HepG2 (cell line): ENCODE results near the gene PPP2R5C. TPM values are rescaled to one million over a fixed set of nuclear protein-coding genes. Genes with fewer than 3 reads are reported as not detected.

ENCODE experiments used
- KMT2B ChIP-seq: IDR thresholded peaks from 2 replicates; pipeline ENCODE4 v1.6.1; 2016; ENCODE audit warnings: missing genetic modification reagents, missing compliant biosample characterization
- REPIN1 ChIP-seq: sonication (generic); formaldehyde crosslinking; IDR thresholded peaks from 2 replicates; pipeline ENCODE4 v1.8.0; 2022; ENCODE audit warnings: missing genetic modification reagents, low read depth, mild to moderate bottlenecking, borderline replicate concordance
- SP140L ChIP-seq: sonication (generic); formaldehyde crosslinking; IDR thresholded peaks from 2 replicates; pipeline ENCODE4 v1.4.0; 2020; ENCODE audit warnings: missing genetic modification reagents, borderline replicate concordance
- TBX2 ChIP-seq: sonication (generic); formaldehyde crosslinking; IDR thresholded peaks from 2 replicates; pipeline ENCODE4 v1.5.0; 2020; ENCODE audit warnings: missing genetic modification reagents, mild to moderate bottlenecking, borderline replicate concordance
- ZNF33A ChIP-seq: sonication (generic); formaldehyde crosslinking; IDR thresholded peaks from 2 replicates; pipeline ENCODE4 v1.5.1; 2020; ENCODE audit warnings: missing genetic modification reagents, mild to moderate bottlenecking, moderate library complexity, borderline replicate concordance
- ZSCAN29 ChIP-seq: sonication (generic); formaldehyde crosslinking; conservative IDR thresholded peaks from 2 replicates; pipeline ENCODE4 v1.4.0; 2020; ENCODE audit warnings: mild to moderate bottlenecking, missing genetic modification reagents
- polyA plus RNA-seq, 8 experiments: library from polyadenylated mRNA; depleted of rRNA in 3 of 8; stranded (reverse) in 7 of 8; unstranded in 1 of 8; fragments of >200 nt; fragmentation: Illumina TruSeq in 4 of 8; extraction: Trizol in 4 of 8; gene quantifications; 2 replicates each; pipeline versions ENCODE4 v1.2.1 to v1.2.3, GENCODE V29; 2011 to 2016; ENCODE audit warnings: low read depth in 4 of 8, missing spikeins in 1 of 8, mixed read lengths in 1 of 8; ENCODE audit not compliant: insufficient read depth in 1 of 8
- total RNA-seq, 5 experiments: library from RNA; depleted of rRNA; stranded (reverse); fragments of >200 nt; fragmentation: Illumina TruSeq; extraction: Trizol; gene quantifications; 2 replicates each; pipeline ENCODE4 v1.2.3, GENCODE V29; 2016; ENCODE audit warnings: low read depth in 1 of 5
- TF ChIP-seq, protein P1 (sequence below), 2 experiments: sonication (generic) in 1 of 2; formaldehyde crosslinking in 1 of 2; IDR thresholded peaks; 2 replicates each; pipeline versions ENCODE4 v1.6.1 to v1.9.0; 2014 to 2022; ENCODE audit warnings: antibody characterized with exemption in 1 of 2, borderline replicate concordance in 1 of 2, inconsistent platforms in 1 of 2, low read depth in 1 of 2, missing genetic modification reagents in 1 of 2
- TF ChIP-seq, protein P2 (sequence below): sonication (generic); formaldehyde crosslinking; IDR thresholded peaks from 2 replicates; pipeline ENCODE4 v1.4.0; 2020; ENCODE audit warnings: missing genetic modification reagents, borderline replicate concordance
- TF ChIP-seq, protein P3 (sequence below): sonication (generic); formaldehyde crosslinking; IDR thresholded peaks from 2 replicates; pipeline ENCODE4 v1.4.0; 2020; ENCODE audit warnings: mild to moderate bottlenecking, missing genetic modification reagents
- TF ChIP-seq, protein P4 (sequence below): sonication (generic); formaldehyde crosslinking; IDR thresholded peaks from 2 replicates; pipeline ENCODE4 v1.8.0; 2022; ENCODE audit warnings: missing genetic modification reagents, mild to moderate bottlenecking, inconsistent platforms, borderline replicate concordance
- TF ChIP-seq, protein P5 (sequence below): sonication (generic); formaldehyde crosslinking; IDR thresholded peaks from 2 replicates; pipeline ENCODE4 v1.4.0; 2020; ENCODE audit warnings: missing genetic modification reagents
- TF ChIP-seq, protein P6 (sequence below): sonication (generic); formaldehyde crosslinking; IDR thresholded peaks from 2 replicates; pipeline ENCODE4 v1.4.0; 2020; ENCODE audit warnings: mild to moderate bottlenecking, missing genetic modification reagents, borderline replicate concordance

Gene PPP2R5C
- total and polyA plus RNA-seq, 2 of the 13 experiments (the other 11 are each of a cell fraction or from before 2014, with no cell fraction given): 74.3 to 78.5 TPM

DNA sequence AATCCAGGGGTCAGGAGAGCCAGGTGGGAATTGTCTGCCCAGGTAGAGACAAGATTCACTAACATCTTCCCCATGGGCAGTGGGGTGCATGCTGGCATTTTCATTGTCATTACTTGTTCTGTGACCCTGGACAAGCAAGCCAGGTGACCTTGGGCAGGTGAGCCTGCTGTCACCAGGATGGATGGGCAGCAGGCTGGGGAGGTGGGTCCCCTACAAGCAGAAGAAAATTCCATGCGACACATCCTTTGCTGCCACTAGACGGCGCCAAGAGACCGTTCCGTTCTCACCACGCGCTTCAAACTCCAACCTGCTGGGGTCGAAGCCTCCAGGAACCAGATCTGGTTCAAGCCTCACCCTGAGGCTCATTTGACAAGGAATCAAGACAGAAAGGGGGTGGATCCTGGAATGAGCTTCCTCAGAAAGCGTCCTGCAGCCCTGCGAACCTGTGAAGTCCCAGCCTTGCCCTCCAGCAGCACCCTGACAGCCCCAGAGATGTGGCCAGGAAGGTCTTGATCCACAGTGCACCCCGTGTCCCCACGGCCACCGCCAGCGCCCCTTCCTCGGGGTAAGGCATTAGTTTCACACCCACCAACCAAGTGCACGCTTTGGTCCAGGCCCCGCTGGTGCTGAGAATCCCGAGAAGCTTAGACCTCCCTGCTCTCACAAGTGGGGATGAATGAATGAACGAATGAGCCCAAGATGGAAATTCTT lies 199.7 kb downstream of the PPP2R5C start (continued):
- TF ChIP-seq, protein P1, sequence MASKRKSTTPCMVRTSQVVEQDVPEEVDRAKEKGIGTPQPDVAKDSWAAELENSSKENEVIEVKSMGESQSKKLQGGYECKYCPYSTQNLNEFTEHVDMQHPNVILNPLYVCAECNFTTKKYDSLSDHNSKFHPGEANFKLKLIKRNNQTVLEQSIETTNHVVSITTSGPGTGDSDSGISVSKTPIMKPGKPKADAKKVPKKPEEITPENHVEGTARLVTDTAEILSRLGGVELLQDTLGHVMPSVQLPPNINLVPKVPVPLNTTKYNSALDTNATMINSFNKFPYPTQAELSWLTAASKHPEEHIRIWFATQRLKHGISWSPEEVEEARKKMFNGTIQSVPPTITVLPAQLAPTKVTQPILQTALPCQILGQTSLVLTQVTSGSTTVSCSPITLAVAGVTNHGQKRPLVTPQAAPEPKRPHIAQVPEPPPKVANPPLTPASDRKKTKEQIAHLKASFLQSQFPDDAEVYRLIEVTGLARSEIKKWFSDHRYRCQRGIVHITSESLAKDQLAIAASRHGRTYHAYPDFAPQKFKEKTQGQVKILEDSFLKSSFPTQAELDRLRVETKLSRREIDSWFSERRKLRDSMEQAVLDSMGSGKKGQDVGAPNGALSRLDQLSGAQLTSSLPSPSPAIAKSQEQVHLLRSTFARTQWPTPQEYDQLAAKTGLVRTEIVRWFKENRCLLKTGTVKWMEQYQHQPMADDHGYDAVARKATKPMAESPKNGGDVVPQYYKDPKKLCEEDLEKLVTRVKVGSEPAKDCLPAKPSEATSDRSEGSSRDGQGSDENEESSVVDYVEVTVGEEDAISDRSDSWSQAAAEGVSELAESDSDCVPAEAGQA (IDR thresholded peaks at IDR 0.05; ENCODE audit: low read depth): no peak
- TF ChIP-seq, protein P1 (CRISPR knock-in tag; IDR thresholded peaks at IDR 0.05; ENCODE audit: borderline replicate concordance): no peak
- no peak for TF ChIP-seq ZNF33A (CRISPR knock-in tag)
- TF ChIP-seq, protein P2, sequence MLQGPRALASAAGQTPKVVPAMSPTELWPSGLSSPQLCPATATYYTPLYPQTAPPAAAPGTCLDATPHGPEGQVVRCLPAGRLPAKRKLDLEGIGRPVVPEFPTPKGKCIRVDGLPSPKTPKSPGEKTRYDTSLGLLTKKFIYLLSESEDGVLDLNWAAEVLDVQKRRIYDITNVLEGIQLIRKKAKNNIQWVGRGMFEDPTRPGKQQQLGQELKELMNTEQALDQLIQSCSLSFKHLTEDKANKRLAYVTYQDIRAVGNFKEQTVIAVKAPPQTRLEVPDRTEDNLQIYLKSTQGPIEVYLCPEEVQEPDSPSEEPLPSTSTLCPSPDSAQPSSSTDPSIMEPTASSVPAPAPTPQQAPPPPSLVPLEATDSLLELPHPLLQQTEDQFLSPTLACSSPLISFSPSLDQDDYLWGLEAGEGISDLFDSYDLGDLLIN (CRISPR knock-in tag): no peak
- no peak for TF ChIP-seq ZSCAN29
- no peak for TF ChIP-seq TBX2
- no peak for TF ChIP-seq KMT2B (CRISPR knock-in tag)
- TF ChIP-seq REPIN1 (CRISPR knock-in tag): no peak
- TF ChIP-seq, protein P3, sequence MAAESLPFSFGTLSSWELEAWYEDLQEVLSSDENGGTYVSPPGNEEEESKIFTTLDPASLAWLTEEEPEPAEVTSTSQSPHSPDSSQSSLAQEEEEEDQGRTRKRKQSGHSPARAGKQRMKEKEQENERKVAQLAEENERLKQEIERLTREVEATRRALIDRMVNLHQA (CRISPR knock-in tag): no peak
- no peak for TF ChIP-seq SP140L
- TF ChIP-seq, protein P4, sequence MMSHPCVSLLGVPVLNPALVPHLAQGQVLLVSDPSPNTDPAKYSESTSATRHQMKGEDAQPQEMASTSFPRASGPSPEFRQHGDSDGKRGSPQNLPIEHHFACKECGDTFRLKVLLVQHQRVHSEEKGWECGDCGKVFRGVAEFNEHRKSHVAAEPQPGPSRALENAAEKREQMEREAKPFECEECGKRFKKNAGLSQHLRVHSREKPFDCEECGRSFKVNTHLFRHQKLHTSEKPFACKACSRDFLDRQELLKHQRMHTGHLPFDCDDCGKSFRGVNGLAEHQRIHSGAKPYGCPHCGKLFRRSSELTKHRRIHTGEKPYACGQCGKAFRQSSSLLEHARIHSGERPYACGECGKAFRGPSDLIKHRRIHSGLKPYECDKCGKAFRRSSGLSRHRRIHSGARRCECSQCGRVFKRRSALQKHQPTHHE (CRISPR knock-in tag): no peak
- TF ChIP-seq, protein P5, sequence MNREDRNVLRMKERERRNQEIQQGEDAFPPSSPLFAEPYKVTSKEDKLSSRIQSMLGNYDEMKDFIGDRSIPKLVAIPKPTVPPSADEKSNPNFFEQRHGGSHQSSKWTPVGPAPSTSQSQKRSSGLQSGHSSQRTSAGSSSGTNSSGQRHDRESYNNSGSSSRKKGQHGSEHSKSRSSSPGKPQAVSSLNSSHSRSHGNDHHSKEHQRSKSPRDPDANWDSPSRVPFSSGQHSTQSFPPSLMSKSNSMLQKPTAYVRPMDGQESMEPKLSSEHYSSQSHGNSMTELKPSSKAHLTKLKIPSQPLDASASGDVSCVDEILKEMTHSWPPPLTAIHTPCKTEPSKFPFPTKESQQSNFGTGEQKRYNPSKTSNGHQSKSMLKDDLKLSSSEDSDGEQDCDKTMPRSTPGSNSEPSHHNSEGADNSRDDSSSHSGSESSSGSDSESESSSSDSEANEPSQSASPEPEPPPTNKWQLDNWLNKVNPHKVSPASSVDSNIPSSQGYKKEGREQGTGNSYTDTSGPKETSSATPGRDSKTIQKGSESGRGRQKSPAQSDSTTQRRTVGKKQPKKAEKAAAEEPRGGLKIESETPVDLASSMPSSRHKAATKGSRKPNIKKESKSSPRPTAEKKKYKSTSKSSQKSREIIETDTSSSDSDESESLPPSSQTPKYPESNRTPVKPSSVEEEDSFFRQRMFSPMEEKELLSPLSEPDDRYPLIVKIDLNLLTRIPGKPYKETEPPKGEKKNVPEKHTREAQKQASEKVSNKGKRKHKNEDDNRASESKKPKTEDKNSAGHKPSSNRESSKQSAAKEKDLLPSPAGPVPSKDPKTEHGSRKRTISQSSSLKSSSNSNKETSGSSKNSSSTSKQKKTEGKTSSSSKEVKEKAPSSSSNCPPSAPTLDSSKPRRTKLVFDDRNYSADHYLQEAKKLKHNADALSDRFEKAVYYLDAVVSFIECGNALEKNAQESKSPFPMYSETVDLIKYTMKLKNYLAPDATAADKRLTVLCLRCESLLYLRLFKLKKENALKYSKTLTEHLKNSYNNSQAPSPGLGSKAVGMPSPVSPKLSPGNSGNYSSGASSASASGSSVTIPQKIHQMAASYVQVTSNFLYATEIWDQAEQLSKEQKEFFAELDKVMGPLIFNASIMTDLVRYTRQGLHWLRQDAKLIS (CRISPR knock-in tag): no peak
- TF ChIP-seq, protein P6, sequence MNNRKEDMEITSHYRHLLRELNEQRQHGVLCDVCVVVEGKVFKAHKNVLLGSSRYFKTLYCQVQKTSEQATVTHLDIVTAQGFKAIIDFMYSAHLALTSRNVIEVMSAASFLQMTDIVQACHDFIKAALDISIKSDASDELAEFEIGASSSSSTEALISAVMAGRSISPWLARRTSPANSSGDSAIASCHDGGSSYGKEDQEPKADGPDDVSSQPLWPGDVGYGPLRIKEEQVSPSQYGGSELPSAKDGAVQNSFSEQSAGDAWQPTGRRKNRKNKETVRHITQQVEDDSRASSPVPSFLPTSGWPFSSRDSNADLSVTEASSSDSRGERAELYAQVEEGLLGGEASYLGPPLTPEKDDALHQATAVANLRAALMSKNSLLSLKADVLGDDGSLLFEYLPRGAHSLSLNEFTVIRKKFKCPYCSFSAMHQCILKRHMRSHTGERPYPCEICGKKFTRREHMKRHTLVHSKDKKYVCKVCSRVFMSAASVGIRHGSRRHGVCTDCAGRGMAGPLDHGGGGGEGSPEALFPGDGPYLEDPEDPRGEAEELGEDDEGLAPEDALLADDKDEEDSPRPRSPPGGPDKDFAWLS (CRISPR knock-in tag): no peak
